ENCODE results near the gene NFKB2.

NFKB2 gene

DNA sequence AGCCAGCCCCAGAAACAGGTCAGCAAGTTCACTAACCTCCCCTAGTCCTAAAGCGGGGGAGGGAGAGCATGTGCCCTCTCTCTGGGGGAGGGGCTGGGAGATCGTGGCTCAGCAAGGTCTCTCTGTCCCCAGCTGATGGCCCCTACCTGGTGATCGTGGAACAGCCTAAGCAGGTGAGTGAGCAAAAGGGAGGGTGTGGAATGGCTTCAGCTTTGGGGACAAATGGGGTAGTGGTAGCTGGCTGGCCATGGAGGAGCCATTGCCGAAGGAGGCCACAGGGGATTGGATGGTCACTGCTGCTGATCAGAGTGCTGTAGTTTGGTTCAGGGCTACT, 779 bp downstream of the NFKB2 start:
- DNase-seq, result no peak

GRCh38 chr10:102396730-102397151, 1.2 kb downstream of the NFKB2 start:
- DNase-seq, result no peak

DNA sequence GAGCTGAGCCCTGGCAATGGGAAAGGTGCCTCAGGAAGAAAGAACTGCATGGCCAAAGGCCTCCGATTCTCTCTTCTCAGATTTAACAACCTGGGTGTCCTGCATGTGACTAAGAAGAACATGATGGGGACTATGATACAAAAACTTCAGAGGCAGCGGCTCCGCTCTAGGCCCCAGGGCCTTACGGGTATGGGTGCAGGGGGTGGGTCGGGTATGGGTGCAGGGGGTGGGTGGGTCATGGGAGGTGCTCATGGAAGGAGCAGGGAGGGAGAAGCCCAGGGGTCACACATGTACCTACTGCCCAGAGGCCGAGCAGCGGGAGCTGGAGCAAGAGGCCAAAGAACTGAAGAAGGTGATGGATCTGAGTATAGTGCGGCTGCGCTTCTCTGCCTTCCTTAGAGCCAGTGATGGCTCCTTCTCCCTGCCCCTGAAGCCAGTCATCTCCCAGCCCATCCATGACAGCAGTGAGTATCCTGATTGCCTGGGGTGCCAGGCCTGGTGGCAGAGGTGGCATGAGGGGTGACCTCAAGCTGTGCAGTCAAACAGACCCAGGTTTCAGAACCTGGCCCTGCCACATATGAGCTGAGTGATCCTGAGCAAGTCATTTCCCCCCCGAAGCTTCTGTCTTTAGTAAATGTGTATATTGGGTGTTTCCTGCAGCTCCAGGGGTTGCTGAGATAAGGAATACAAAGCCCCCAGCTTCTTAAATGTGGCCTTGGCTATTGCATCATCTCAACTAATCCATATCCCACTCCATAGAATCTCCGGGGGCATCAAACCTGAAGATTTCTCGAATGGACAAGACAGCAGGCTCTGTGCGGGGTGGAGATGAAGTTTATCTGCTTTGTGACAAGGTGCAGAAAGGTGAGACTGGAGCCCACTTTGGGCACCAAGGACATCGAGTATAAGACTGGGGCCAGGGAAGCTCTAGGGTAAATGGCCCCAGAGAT, 2.0 kb downstream of the NFKB2 start:
- no peak for DNase-seq

- DNase-seq, result no peak
Measured at GRCh38 chr10:102398172-102399020, 2.9 kb downstream of the NFKB2 start.

DNA sequence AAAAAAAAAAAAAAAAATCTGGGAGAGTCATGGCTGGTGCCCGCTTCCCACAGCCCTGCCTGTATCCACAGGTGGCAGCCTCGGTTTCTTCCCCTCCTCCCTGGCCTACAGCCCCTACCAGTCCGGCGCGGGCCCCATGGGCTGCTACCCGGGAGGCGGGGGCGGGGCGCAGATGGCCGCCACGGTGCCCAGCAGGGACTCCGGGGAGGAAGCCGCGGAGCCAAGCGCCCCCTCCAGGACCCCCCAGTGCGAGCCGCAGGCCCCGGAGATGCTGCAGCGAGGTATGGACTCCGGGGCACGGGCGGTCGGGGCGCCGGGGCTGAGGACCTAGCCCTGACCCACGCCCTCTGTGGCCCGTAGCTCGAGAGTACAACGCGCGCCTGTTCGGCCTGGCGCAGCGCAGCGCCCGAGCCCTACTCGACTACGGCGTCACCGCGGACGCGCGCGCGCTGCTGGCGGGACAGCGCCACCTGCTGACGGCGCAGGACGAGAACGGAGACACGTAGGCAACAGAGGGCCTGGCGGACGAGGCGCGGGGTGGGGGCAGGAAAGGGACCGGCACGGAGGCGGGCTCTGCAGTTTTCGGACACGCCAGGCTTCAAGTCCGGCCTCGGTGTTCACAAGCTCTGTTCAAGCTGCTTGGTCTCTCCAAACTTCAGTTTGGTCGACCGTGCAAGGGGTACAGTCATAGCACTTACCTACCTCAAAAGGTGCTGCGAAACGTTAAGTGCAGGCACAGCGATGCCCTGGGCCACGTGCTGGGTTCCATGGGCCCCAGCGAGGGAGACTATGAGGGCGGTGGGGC, 3.9 kb downstream of the NFKB2 start:
- DNase-seq, result peak; percentile 94

- no peak for DNase-seq
Measured at GRCh38 chr10:102400076-102400475, 4.6 kb downstream of the NFKB2 start.

- no peak for DNase-seq
Measured at GRCh38 chr10:102400598-102401341, 5.3 kb downstream of the NFKB2 start.

DNA sequence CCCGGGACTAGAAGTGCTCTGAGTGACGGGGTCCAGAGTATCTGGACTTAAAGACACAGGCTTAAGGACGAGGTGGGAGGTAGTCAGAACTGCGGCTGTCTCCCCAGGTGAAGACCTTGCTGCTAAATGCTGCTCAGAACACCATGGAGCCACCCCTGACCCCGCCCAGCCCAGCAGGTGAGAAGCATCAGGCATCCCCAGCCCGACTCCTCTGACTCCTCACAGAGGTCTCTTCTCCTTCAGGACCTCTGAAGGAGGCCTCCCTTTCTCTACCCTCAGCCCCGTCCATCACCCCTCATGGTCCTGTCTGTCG, 5.8 kb downstream of the NFKB2 start:
- no peak for DNase-seq

GRCh38 chr10:102401735-102402511, 6.4 kb downstream of the NFKB2 start:
- DNase-seq, result no peak

DNA sequence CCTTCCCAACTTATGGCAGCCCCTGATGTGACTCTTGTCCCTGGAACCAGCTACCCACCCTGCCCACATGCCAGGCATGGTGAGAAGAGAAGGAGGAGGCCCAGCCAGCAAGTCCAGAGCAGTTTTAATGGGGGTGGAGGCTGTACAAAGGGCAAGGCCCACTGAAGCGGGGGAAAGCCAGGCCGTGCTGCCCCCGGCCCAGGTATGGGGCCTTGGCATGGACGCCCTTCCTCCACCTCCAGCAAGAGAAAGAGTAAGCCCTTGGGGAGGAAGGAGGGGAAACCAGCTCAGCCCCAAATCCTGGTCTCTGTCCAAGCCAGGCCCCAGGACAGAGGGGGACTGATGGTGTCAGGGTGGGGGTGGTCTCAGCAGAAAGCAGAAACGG, 7.0 kb downstream of the NFKB2 start:
- DNase-seq, result no peak

GRCh38 chr10:102403115-102403514, 7.6 kb downstream of the NFKB2 start:
- DNase-seq, result no peak

- DNase-seq, result no peak
Measured at GRCh38 chr10:102404361-102405107, 9.0 kb downstream of the NFKB2 start.

DNA sequence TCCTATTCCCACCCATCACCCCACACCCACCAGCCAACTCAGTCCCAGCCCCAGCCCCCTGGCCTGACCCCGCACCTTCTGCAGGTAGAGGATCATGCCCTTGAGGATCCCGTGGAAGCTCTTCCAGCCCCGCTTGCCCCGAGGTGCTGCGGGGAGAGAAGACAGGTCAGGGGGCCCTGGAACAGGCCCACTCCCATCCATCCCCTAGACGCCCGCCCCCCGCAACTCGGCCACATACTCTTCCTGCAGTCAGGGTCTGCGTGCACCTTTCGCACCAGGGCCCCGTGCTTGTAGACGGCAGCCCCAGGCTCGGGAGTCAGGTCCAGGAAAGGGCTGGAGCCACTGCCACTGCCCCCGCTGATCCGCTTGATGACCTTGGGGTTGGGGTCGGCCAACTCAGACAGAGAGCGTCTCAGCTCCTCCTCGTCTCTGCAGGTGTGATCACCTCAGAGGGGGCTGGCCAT, 9.6 kb downstream of the NFKB2 start:
- DNase-seq, result no peak

- DNase-seq, result no peak
Measured at GRCh38 chr10:102405632-102406031, 10.1 kb downstream of the NFKB2 start.

GRCh38 chr10:102406815-102407214, 11.3 kb downstream of the NFKB2 start:
- DNase-seq, result no peak

DNA sequence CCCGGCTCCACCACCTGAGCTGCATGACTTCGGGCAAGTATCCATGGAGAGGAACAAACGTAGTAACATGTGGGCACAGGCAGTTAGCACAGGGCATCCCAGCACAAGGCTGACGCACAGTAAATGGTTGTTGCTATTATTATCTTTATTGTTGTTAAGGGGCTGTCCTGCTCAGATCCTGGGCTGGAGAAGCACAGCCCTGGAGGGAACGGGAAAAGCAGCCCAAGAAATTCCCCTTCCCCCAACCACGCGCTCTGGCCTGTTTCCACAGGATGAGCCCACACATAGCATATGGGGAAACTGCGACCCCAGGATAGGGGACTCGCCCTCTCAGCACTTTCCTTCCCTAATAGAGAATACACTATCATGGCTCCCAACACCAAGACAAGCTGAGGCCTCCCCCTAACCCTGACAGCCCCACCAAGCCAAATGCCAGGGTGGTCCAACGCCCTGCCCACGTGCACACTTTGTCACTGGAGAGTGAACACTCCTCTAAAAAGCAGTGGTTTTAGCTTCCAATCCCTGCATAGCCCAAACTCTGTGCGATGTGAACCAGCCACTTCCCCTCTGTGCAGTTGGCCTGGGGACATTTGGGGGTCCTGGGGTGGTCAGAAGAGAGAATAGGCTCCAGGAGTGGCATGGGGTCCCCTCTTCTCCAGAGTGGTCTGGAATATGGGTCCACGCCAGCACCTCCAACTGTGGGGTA, 12.1 kb downstream of the NFKB2 start:
- DNase-seq, result no peak

GRCh38 chr10:102408131-102408727, 12.7 kb downstream of the NFKB2 start:
- DNase-seq, result no peak

GRCh38 chr10:102408728-102409603, 13.5 kb downstream of the NFKB2 start:
- DNase-seq, result peak; percentile 56
